Measurements from ENCODE around the gene REXO1.
A peak's percentile ranks its signal among the peaks of the same experiment; 100 is the strongest.

The REXO1 gene

GRCh38 chr19:1826557-1827521 lies 21.4 kb downstream of the REXO1 start:
- no peak for DNase-seq

- peak; percentile 87 for DNase-seq
Measured at GRCh38 chr19:1825909-1826556, 22.2 kb downstream of the REXO1 start.

GRCh38 chr19:1824252-1824622 lies 24.0 kb downstream of the REXO1 start:
- no peak for DNase-seq

GRCh38 chr19:1823539-1824251 lies 24.6 kb downstream of the REXO1 start:
- no peak for DNase-seq

- no peak for DNase-seq
Measured at GRCh38 chr19:1823020-1823419, 25.3 kb downstream of the REXO1 start.

- DNase-seq, result no peak
Measured at GRCh38 chr19:1822210-1822609, 26.1 kb downstream of the REXO1 start.

- no peak for DNase-seq
Measured at GRCh38 chr19:1819341-1820255, 28.7 kb downstream of the REXO1 start.

GRCh38 chr19:1818549-1819195 lies 29.6 kb downstream of the REXO1 start:
- no peak for DNase-seq

GRCh38 chr19:1817553-1818179 lies 30.6 kb downstream of the REXO1 start:
- no peak for DNase-seq

- no peak for DNase-seq
Measured at GRCh38 chr19:1816530-1817298, 31.6 kb downstream of the REXO1 start.

GRCh38 chr19:1815605-1816529 lies 32.4 kb downstream of the REXO1 start:
- no peak for DNase-seq

- no peak for DNase-seq
Measured at GRCh38 chr19:1814833-1815604, 33.3 kb downstream of the REXO1 start.

- DNase-seq, result no peak
Measured at GRCh38 chr19:1814391-1814790, 33.9 kb downstream of the REXO1 start.

- DNase-seq, result no peak
Measured at GRCh38 chr19:1813192-1814182, 34.8 kb downstream of the REXO1 start.

GRCh38 chr19:1812426-1813191 lies 35.7 kb downstream of the REXO1 start:
- DNase-seq, result peak; percentile 88

GRCh38 chr19:1811942-1812425 lies 36.3 kb downstream of the REXO1 start, which contains the start of gene ATP8B3:
Gene ATP8B3, minus strand, starts transcription at chr19:1812276. Its CDS starts 540 bp downstream, at chr19:1811736.
- no peak for DNase-seq
